HS-5 (cell line): ENCODE results near the gene CYP2A6.
"Not testable (repeated sequence)": the region's sequence is repeated elsewhere in the genome, so short reads cannot be mapped to it uniquely, and the experiment has no call there.

Experiments
- DNase-seq: peaks from one replicate; pipeline ENCODE4 v3.0.0-alpha.2; 2012; ENCODE audit warnings: low read depth

CYP2A6 gene, protein sequence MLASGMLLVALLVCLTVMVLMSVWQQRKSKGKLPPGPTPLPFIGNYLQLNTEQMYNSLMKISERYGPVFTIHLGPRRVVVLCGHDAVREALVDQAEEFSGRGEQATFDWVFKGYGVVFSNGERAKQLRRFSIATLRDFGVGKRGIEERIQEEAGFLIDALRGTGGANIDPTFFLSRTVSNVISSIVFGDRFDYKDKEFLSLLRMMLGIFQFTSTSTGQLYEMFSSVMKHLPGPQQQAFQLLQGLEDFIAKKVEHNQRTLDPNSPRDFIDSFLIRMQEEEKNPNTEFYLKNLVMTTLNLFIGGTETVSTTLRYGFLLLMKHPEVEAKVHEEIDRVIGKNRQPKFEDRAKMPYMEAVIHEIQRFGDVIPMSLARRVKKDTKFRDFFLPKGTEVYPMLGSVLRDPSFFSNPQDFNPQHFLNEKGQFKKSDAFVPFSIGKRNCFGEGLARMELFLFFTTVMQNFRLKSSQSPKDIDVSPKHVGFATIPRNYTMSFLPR

DNA sequence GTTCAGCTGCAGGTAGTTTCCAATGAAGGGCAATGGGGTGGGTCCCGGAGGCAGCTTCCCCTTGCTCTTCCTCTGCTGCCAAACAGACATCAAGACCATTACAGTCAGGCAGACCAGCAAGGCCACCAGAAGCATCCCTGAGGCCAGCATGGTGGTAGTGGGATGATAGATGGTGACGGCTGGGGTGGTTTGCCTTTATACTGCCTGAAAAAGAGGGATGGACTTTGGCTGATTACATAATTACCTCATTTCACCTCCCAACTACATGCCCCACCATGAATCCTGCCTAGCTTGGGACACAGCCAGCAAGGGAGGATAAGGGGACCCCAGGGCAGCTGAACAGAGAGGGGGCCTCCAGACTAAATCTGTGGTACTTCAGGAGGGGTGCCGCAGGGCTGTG, at the start of gene CYP2A6:
Gene CYP2A6 (minus strand): TSS at position 171 of the 400 bp plus-strand sequence. CDS start 21 bp downstream, at position 150.
- DNase-seq = not testable (repeated sequence)

- DNase-seq = not testable (repeated sequence)
Measured at GRCh38 chr19:40899964-40900363, 49.7 kb upstream of the CYP2A6 start.

- DNase-seq = not testable (repeated sequence)
Measured at GRCh38 chr19:40896843-40897789, 46.9 kb upstream of the CYP2A6 start.

DNA sequence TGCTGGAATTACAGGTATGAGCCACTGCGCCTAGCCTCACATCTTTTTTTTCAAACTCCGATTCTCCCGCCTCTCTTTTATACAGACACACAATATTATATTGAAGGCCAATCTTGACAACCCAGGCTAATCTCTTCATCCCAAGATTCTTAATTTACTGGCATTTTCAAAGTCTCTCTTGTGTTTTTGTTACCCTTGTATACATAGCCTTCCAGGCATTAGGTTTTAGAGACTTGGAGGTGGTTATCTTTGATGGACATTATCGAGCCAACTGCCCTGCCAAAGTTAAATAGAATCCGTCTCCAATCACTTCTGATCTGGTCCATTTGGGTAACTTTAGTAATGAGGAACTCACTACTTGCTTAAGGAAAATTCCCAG, 46.2 kb upstream of the CYP2A6 start:
- DNase-seq = no peak

DNA sequence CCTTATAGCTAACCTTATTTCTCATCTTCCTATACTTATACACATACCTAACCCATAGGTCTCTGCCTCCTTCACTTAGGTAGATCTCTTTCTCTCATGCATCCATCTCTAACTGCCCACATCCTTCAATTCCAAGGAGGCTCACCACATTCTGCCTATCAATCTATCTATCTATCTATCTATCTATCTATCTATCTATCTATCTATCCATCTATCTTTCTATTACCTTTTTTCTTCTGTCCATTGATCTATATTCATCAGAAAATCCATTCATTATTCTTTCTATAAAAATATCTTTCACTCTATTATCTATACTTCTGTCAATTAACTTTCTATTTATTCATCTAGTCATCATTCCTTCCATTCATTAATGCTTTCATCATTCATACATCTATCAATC, 42.9 kb upstream of the CYP2A6 start:
- no peak for DNase-seq

DNA sequence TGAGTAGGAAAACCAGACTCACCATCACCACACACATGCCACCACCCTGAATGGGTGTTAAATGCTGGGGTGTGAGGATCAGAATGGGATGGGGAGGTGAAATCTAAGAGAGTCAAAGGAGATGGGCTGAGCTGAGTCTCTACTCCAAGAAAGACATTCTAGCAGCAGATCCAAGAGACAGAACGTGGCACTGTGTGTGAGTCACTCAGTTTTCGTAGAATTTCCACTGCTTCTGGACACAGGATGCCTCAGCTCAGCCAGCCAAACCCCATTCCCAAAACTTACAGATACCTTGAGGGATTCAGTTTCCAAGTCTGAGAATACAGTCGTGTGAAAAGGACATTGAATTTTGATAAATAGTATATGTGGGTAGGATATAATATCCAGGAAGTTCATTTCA, 39.1 kb upstream of the CYP2A6 start:
- DNase-seq = no peak

DNA sequence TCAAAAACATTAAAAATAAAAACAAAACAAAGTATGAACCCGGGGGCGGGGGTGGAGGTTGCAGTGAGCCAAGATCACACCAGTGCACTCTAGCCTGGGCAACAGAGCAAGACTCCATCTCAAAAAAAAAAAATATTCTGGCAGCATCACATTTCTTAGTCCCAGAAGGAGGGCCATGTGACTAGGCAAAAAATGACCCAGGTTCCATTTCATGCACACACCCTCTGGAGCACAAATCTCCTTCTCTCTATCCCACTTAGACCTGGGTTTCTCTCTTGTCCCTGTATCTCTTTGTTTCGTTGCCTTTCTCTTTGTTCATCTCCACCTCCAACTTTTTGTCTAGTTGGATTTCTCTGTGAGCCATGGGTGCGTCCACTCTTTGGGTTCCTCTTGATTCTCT, 37.9 kb upstream of the CYP2A6 start:
- DNase-seq = no peak

GRCh38 chr19:40884187-40884931, 34.1 kb upstream of the CYP2A6 start:
- DNase-seq = not testable (repeated sequence)

GRCh38 chr19:40882062-40882461, 31.8 kb upstream of the CYP2A6 start, which contains the start of gene CYP2A7:
Gene CYP2A7, minus strand, starts transcription at chr19:40882231. Its CDS starts 21 bp downstream, at chr19:40882210.
- not testable (repeated sequence) for DNase-seq

GRCh38 chr19:40879349-40879748, 29.1 kb upstream of the CYP2A6 start:
- not testable (repeated sequence) for DNase-seq

DNA sequence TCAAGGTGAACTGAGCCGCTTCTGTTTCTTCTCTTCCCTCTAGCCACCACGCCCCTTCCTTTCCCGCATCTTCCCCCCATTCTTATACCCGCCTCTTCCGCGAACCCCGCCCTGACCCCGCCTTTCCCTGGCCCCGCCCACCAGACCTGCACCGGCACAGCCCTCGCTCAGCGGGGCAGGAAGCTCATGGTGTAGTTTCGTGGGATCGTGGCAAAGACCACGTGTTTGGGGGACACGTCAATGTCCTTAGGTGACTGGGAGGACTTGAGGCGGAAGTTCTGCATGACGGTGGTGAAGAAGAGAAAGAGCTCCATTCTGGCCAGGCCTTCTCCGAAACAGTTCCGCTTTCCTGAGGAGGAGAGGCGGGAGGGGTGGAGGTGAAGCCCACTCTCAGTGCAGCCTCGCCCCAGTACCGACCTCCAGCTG, 25.3 kb upstream of the CYP2A6 start:
- DNase-seq = not testable (repeated sequence)

DNA sequence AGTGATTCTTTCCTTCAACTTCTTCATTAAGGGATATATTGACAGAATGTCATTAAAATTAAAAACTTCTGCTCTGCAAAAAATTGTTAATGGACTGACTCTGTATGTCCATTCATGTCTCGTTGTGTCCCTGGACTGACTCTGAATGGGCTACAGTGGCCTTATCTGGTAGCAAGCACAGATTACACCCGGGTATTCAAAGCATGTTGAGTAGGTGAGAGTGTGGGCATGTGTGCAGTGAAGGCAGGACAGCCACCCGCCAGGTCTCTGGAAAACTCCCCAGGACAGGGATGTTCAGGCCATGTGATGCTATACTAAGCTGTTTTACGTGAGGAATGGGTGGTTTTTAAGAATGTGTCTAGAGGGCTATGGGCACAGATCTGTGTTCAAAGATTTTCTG, 24.6 kb upstream of the CYP2A6 start:
- DNase-seq = not testable (repeated sequence)

DNA sequence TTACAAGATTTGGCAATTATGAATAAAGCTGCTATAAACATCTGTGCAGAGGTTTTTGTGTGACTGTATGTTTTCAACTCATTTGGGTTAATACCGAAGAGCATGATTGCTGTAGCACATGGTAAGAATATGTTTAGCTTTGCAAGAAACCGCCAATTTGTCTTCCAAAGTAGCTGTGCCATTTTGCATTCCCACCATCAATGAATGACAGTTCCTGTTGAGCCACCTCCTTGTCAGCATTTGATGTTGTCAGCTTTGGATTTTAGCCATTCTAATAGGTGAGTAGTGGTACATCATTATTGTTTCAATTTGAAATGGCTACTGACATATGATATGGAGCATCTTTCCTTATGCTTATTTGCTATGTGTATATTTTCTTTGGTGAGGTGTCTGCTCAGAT, 23.6 kb upstream of the CYP2A6 start:
- not testable (repeated sequence) for DNase-seq

- DNase-seq = no peak
Measured at GRCh38 chr19:40872209-40872608, 22.0 kb upstream of the CYP2A6 start.

- DNase-seq = no peak
Measured at GRCh38 chr19:40867701-40868100, 17.5 kb upstream of the CYP2A6 start.

- DNase-seq = not testable (repeated sequence)
Measured at GRCh38 chr19:40864739-40865496, 14.7 kb upstream of the CYP2A6 start.

DNA sequence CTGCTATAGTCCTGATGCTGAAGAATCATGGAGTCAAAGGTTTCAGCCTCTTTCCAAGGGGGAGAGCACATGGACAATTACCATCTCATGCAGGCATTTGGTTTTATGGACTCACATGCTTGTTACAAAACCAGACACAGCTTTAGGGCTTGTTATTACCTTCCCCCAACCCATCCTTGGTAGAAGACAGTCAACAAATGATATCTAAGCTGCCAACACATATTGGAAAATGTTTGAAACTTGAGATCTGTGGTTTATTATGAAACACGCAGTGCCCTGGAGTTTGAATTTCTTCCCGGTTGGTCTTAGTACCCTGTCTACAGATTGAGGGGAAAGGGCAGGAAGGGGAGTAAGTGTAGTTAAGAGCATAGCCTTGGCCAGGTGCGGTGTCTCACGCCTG, 12.5 kb upstream of the CYP2A6 start:
- DNase-seq = peak; percentile 13

DNA sequence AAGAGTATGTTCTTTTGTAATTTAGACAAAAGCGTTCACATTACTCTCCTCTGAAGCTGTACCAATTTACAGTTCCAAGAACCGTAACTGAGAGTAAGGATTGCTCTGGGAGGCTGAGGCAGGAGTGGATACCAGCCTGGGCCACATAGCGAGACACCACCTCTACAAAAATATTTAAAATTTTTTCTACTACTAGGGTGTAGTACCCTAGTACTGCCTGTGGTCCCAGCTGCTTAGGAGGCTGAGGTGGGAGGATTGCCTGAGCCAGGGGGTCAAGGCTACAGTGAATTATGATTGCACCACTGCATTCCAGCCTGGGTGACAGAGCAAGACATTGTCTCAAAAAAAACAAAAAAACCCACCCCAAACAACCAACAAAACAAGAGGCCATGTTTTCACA, 12.1 kb upstream of the CYP2A6 start:
- no peak for DNase-seq

GRCh38 chr19:40858109-40858508, 7.9 kb upstream of the CYP2A6 start:
- no peak for DNase-seq

DNA sequence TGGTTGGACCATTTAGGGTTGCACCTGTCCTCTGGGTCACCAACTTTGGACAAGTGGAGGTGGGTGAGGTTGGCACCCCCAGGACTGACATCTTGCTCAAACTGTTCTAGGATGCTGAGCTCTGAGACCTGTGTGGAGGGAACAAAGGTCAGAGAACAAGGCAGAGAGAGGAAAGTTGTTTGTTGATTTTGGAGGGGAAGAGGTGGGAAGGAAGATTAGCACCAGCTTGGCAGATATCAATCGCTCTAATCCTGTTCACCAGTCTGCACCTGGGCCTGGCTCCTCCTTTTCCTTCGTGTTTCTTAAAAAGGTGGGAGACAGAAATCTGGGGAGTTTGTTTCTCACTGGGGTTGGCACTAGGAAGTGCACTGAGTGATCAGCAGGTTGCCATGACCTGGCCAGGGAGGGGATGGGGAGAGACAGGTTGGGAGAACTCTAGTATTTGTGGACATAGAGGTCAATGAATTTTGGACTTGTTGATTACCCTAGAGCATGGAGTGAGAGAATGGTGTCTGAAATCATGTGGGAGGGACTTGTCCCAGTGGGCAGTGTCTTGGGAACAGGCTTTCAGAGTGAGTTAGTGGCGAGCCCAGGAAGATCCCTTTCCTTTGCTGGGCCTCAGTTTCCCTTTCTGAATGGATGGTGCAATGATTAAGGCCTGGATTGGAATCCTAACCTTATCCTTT, 2.4 kb upstream of the CYP2A6 start:
- DNase-seq = not testable (repeated sequence)
